Sigmoid colon (tissue), 7 donors: Measurements from ENCODE around the gene TPRKB. TPM values are rescaled to one million over a fixed set of nuclear protein-coding genes. Genes with fewer than 3 reads are reported as not detected.
"Not testable (repeated sequence)": the region's sequence is repeated elsewhere in the genome, so short reads cannot be mapped to it uniquely, and the experiment has no call there.

Experiments
- DNase-seq: peaks from one replicate; pipeline ENCODE4 v3.0.0-alpha.2; 2019
- H3K27ac ChIP-seq, 4 donors: fragments of 200-600 bp; sonication (generic); one replicate each; pipeline ENCODE4 v1.5.1; 2016 to 2019; ENCODE audit warnings: mild to moderate bottlenecking in 1 of 4
- H3K27me3 ChIP-seq, 3 donors: fragments of 200-600 bp; sonication (generic); one replicate each; pipeline ENCODE4 v1.5.1; 2019; ENCODE audit warnings: mild to moderate bottlenecking in 1 of 3
- H3K36me3 ChIP-seq, 4 donors: fragments of 200-600 bp; sonication (generic); one replicate each; pipeline ENCODE4 v1.5.1; 2016 to 2019
- H3K4me1 ChIP-seq, 4 donors: fragments of 200-600 bp; sonication (generic); one replicate each; pipeline ENCODE4 v1.5.1; 2017 to 2019
- H3K4me3 ChIP-seq, 4 donors: fragments of 200-600 bp; sonication (generic); one replicate each; pipeline ENCODE4 v1.5.1; 2017 to 2019; ENCODE audit warnings: mild to moderate bottlenecking in 2 of 4, moderate library complexity in 1 of 4
- H3K9me3 ChIP-seq, 4 donors: fragments of 200-600 bp in 3 of 4; sonication (generic) in 3 of 4; one replicate each; pipeline versions ENCODE4 v1.5.1 to v1.6.1; 2013 to 2019
- WGBS, 2 donors: extraction: QIAGEN DNeasy Blood & Tissue Kit; methylation state at CpG; one replicate each; pipeline ENCODE4 v1.1.7; 2013; 5-methylcytosine and 5-hydroxymethylcytosine counted together
- intact Hi-C: fragments of 100-400 bp; cut with DNase I; formaldehyde crosslinking; loops from one replicate; pipeline ENCODE4 v1.15.1; 2023
- polyA plus RNA-seq, 3 donors: library from polyadenylated mRNA; stranded (reverse); fragments of 200-250 nt; gene quantifications; one replicate each; pipeline ENCODE4 v1.2.3, GENCODE V29; 2013
- total RNA-seq, 4 donors: library from RNA; depleted of rRNA; stranded (reverse); fragments of >200 nt; gene quantifications; one replicate each; pipeline ENCODE4 v1.1.0, GENCODE V29; 2016
- TF ChIP-seq, protein P1 (sequence below), 4 experiments: fragments of 450-650 bp in 3 of 4; fragments of 200-600 bp in 1 of 4; IDR thresholded peaks; one replicate each; pipeline ENCODE4 v1.5.1; 2016 to 2019; ENCODE audit warnings: antibody characterized with exemption in 4 of 4, mild to moderate bottlenecking in 3 of 4, moderate library complexity in 2 of 4
- donor health status: healthy with polysubstance abuse.
- donor health status: Bipolar disorder and iron deficiency.
- donor health status: healthy.

TPRKB gene
- total and polyA plus RNA-seq, 7 donors: 19.0 to 86.2 (median 45.9) TPM

DNA sequence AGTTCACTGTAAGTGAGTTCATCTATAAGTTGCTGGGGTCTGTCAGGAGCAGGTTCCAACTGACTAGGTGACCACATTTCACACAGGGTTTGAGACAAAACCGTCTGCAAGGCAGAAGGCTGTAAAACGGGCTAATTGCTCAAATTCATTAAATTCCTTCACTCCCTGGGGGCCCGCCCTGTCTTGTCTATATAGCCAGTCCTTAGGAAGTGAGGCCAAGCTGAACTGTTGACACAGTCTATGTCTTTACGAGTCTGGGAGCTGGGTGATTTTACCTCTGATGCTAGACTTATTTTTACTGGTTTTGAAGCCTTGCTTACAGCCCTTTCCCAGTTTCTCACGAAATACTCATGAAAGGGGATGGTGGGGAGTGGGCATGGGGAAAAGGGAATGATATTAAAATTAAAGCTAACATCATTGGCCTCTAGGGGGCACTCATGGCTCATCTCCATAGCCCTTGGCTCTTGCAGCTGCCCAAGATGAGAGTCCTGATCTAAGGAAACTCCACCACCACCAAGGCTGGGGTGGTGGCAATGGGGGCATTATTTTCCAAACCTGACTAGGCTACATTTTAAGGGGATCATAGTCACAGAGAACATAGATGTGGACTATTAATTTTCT, 57.1 kb downstream of the TPRKB start:
- DNase-seq, H3K4me3 ChIP-seq, H3K9me3 ChIP-seq, H3K36me3 ChIP-seq, intact Hi-C loops, H3K27ac ChIP-seq, H3K27me3 ChIP-seq, H3K4me1 ChIP-seq: not testable (repeated sequence)
- TF ChIP-seq, protein P1, sequence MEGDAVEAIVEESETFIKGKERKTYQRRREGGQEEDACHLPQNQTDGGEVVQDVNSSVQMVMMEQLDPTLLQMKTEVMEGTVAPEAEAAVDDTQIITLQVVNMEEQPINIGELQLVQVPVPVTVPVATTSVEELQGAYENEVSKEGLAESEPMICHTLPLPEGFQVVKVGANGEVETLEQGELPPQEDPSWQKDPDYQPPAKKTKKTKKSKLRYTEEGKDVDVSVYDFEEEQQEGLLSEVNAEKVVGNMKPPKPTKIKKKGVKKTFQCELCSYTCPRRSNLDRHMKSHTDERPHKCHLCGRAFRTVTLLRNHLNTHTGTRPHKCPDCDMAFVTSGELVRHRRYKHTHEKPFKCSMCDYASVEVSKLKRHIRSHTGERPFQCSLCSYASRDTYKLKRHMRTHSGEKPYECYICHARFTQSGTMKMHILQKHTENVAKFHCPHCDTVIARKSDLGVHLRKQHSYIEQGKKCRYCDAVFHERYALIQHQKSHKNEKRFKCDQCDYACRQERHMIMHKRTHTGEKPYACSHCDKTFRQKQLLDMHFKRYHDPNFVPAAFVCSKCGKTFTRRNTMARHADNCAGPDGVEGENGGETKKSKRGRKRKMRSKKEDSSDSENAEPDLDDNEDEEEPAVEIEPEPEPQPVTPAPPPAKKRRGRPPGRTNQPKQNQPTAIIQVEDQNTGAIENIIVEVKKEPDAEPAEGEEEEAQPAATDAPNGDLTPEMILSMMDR (IDR thresholded peaks at IDR 0.05): peak in 1 of 4 experiments; percentile 30
- 10 to 27% methylated on average over 5 of the region's 5 CpGs for WGBS, 2 donors

Other genes with a start within 250 kb of the TPRKB start
- not detected for gene NAT8, start 94.9 kb downstream of the TPRKB start, total RNA-seq
- under 1 TPM in 1 of 3 donors, not detected in 2; 0.25 TPM for gene NAT8, start 94.9 kb downstream of the TPRKB start, polyA plus RNA-seq
- 10 to 100 TPM; 12.9 to 34.7 (median 25.8) TPM for gene DUSP11, start 42.8 kb upstream of the TPRKB start, total RNA-seq
- gene DUSP11, start 42.8 kb upstream of the TPRKB start, polyA plus RNA-seq: 10 to 100 TPM; 16.2 to 25.7 (median 22.8) TPM
- gene C2orf78, start 46.8 kb upstream of the TPRKB start, total RNA-seq: not detected
- gene C2orf78, start 46.8 kb upstream of the TPRKB start, polyA plus RNA-seq: not detected
- 10 to 100 TPM; 23.5 to 37.0 (median 27.4) TPM for gene STAMBP, start 91.6 kb upstream of the TPRKB start, total RNA-seq
- 10 to 100 TPM; 37.3 to 55.3 (median 44.4) TPM for gene STAMBP, start 91.6 kb upstream of the TPRKB start, polyA plus RNA-seq
- over 10,000 TPM in 1 of 4 donors, 1,000 to 10,000 TPM in 3; 3,612 to 10,290 (median 5,643) TPM for gene ACTG2, start 155.7 kb upstream of the TPRKB start, total RNA-seq
- gene ACTG2, start 155.7 kb upstream of the TPRKB start, polyA plus RNA-seq: 100 to 1,000 TPM in 2 of 3 donors, 10 to 100 TPM in 1; 16.9 to 441 (median 104) TPM
- gene DGUOK, start 189.5 kb upstream of the TPRKB start, total RNA-seq: 10 to 100 TPM; 31.6 to 48.1 (median 39.3) TPM
- 100 to 1,000 TPM in 1 of 3 donors, 10 to 100 TPM in 2; 89.3 to 132 (median 96.7) TPM for gene DGUOK, start 189.5 kb upstream of the TPRKB start, polyA plus RNA-seq
- gene TET3, start 247.6 kb upstream of the TPRKB start, total RNA-seq: 1 to 10 TPM; 3.1 to 5.8 (median 3.6) TPM
- gene TET3, start 247.6 kb upstream of the TPRKB start, polyA plus RNA-seq: 1 to 10 TPM; 1.8 to 9.6 (median 2.5) TPM